ENCODE results near the gene PNPT1.

The PNPT1 gene

DNA sequence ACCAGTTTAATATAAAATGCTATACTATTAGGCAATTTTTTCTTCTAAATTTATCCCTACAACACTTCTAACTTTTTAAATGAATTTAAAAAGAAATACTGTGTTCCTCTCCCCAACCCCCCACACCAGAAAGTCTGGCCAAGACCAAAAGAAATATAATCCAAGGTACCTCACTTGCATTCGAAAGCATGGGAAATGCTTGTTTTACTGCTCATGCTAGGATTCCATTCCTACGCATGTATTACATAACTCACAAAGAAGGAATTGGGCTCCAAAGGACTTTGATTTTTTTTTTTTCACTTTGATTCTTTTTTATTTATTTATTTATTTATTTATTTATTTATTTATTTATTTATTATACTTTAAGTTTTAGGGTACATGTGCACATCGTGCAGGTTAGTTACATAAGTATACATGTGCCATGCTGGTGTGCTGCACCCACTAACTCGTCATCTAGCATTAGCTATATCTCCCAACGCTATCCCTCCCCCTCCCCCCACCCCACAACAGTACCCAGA lies 42.4 kb upstream of the PNPT1 start (continued):
- TF ChIP-seq, protein P1, sequence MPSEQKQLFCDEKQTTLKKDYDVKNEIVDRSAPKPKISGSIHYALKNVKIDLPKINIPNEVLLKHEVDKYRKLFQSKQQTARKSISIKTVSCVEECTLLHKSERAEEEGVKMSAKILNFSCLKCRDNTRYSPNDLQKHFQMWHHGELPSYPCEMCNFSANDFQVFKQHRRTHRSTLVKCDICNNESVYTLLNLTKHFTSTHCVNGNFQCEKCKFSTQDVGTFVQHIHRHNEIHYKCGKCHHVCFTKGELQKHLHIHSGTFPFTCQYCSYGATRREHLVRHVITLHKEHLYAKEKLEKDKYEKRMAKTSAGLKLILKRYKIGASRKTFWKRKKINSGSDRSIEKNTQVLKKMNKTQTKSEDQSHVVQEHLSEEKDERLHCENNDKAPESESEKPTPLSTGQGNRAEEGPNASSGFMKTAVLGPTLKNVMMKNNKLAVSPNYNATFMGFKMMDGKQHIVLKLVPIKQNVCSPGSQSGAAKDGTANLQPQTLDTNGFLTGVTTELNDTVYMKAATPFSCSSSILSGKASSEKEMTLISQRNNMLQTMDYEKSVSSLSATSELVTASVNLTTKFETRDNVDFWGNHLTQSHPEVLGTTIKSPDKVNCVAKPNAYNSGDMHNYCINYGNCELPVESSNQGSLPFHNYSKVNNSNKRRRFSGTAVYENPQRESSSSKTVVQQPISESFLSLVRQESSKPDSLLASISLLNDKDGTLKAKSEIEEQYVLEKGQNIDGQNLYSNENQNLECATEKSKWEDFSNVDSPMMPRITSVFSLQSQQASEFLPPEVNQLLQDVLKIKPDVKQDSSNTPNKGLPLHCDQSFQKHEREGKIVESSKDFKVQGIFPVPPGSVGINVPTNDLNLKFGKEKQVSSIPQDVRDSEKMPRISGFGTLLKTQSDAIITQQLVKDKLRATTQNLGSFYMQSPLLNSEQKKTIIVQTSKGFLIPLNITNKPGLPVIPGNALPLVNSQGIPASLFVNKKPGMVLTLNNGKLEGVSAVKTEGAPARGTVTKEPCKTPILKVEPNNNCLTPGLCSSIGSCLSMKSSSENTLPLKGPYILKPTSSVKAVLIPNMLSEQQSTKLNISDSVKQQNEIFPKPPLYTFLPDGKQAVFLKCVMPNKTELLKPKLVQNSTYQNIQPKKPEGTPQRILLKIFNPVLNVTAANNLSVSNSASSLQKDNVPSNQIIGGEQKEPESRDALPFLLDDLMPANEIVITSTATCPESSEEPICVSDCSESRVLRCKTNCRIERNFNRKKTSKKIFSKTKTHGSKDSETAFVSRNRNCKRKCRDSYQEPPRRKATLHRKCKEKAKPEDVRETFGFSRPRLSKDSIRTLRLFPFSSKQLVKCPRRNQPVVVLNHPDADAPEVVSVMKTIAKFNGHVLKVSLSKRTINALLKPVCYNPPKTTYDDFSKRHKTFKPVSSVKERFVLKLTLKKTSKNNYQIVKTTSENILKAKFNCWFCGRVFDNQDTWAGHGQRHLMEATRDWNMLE (tag by site-specific recombination; conservative IDR thresholded peaks at IDR 0.05; ENCODE audit: low read depth), result peak; percentile 83
- TF ChIP-seq ZNF433 (tag by site-specific recombination; IDR thresholded peaks at IDR 0.05; ENCODE audit: low read depth) (0 out of 2 replicates have a peak, but pooled peaks have one; percentile 41), ZBTB8A (tag by site-specific recombination; IDR thresholded peaks at IDR 0.05) (peak; percentile 55; the same call in 1 of the 2 replicates)

DNA sequence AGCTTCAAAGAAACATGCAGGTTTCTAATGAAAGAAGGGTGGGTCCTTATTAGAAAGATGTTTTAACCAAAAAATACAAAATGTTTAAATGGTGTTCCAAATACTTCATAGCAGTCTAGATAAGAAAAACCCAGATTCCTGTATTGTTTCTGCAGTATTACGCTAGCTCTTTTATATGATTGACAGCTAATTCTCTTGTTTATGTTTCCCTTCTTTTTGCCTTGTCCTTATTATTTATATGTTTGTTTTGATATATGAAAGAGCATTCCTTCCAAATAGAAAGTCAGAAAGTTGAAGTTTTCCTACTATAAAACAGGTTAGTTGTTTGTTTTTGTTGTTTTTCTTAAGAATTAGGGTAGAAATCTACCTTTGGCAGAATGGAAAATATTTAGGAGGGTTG lies 41.1 kb upstream of the PNPT1 start:
- Histone ChIP-seq H3K4me3 (ENCODE audit: low read depth, low read length) (no peak overlapping the region), H3K36me3 (ENCODE audit: control insufficient read depth in 2 of 2, insufficient read depth in 1 of 2, low read length in 2 of 2) (no peaks in the 10 kb centered on the region)
- CTCF ChIA-PET, result no interaction called here
- TF ChIP-seq, protein P2, sequence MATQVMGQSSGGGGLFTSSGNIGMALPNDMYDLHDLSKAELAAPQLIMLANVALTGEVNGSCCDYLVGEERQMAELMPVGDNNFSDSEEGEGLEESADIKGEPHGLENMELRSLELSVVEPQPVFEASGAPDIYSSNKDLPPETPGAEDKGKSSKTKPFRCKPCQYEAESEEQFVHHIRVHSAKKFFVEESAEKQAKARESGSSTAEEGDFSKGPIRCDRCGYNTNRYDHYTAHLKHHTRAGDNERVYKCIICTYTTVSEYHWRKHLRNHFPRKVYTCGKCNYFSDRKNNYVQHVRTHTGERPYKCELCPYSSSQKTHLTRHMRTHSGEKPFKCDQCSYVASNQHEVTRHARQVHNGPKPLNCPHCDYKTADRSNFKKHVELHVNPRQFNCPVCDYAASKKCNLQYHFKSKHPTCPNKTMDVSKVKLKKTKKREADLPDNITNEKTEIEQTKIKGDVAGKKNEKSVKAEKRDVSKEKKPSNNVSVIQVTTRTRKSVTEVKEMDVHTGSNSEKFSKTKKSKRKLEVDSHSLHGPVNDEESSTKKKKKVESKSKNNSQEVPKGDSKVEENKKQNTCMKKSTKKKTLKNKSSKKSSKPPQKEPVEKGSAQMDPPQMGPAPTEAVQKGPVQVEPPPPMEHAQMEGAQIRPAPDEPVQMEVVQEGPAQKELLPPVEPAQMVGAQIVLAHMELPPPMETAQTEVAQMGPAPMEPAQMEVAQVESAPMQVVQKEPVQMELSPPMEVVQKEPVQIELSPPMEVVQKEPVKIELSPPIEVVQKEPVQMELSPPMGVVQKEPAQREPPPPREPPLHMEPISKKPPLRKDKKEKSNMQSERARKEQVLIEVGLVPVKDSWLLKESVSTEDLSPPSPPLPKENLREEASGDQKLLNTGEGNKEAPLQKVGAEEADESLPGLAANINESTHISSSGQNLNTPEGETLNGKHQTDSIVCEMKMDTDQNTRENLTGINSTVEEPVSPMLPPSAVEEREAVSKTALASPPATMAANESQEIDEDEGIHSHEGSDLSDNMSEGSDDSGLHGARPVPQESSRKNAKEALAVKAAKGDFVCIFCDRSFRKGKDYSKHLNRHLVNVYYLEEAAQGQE (tag by site-specific recombination; IDR thresholded peaks at IDR 0.05), result no peak
- no peak for TF ChIP-seq MZF1 (tag by site-specific recombination; IDR thresholded peaks at IDR 0.05; ENCODE audit: borderline replicate concordance)
- TF ChIP-seq, protein P3, sequence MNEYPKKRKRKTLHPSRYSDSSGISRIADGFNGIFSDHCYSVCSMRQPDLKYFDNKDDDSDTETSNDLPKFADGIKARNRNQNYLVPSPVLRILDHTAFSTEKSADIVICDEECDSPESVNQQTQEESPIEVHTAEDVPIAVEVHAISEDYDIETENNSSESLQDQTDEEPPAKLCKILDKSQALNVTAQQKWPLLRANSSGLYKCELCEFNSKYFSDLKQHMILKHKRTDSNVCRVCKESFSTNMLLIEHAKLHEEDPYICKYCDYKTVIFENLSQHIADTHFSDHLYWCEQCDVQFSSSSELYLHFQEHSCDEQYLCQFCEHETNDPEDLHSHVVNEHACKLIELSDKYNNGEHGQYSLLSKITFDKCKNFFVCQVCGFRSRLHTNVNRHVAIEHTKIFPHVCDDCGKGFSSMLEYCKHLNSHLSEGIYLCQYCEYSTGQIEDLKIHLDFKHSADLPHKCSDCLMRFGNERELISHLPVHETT (tag by site-specific recombination; IDR thresholded peaks at IDR 0.05), result no peak
- TF ChIP-seq, protein P4, sequence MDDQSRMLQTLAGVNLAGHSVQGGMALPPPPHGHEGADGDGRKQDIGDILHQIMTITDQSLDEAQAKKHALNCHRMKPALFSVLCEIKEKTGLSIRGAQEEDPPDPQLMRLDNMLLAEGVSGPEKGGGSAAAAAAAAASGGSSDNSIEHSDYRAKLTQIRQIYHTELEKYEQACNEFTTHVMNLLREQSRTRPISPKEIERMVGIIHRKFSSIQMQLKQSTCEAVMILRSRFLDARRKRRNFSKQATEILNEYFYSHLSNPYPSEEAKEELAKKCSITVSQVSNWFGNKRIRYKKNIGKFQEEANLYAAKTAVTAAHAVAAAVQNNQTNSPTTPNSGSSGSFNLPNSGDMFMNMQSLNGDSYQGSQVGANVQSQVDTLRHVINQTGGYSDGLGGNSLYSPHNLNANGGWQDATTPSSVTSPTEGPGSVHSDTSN (CRISPR knock-in tag; IDR thresholded peaks at IDR 0.05), result no peak
- TF ChIP-seq ZNF785 (tag by site-specific recombination; IDR thresholded peaks at IDR 0.05), result no peak
- no peak for TF ChIP-seq ZFP41 (tag by site-specific recombination; IDR thresholded peaks at IDR 0.05; ENCODE audit: borderline replicate concordance)
- TF ChIP-seq, protein P5, sequence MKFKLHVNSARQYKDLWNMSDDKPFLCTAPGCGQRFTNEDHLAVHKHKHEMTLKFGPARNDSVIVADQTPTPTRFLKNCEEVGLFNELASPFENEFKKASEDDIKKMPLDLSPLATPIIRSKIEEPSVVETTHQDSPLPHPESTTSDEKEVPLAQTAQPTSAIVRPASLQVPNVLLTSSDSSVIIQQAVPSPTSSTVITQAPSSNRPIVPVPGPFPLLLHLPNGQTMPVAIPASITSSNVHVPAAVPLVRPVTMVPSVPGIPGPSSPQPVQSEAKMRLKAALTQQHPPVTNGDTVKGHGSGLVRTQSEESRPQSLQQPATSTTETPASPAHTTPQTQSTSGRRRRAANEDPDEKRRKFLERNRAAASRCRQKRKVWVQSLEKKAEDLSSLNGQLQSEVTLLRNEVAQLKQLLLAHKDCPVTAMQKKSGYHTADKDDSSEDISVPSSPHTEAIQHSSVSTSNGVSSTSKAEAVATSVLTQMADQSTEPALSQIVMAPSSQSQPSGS (tag by site-specific recombination; IDR thresholded peaks at IDR 0.05; ENCODE audit: low read depth), result no peak
- TF ChIP-seq ZBTB8A (tag by site-specific recombination; IDR thresholded peaks at IDR 0.05), result no peak
- TF ChIP-seq ZNF239 (tag by site-specific recombination; IDR thresholded peaks at IDR 0.05), result no peak
- TF ChIP-seq HOXC10 (CRISPR knock-in tag; IDR thresholded peaks at IDR 0.05), result no peak
- no peak for TF ChIP-seq ZNF660 (tag by site-specific recombination; IDR thresholded peaks at IDR 0.05)
- no peak for TF ChIP-seq ZNF354C (tag by site-specific recombination; IDR thresholded peaks at IDR 0.05; ENCODE audit: borderline replicate concordance, low read depth)
- TF ChIP-seq, protein P6, sequence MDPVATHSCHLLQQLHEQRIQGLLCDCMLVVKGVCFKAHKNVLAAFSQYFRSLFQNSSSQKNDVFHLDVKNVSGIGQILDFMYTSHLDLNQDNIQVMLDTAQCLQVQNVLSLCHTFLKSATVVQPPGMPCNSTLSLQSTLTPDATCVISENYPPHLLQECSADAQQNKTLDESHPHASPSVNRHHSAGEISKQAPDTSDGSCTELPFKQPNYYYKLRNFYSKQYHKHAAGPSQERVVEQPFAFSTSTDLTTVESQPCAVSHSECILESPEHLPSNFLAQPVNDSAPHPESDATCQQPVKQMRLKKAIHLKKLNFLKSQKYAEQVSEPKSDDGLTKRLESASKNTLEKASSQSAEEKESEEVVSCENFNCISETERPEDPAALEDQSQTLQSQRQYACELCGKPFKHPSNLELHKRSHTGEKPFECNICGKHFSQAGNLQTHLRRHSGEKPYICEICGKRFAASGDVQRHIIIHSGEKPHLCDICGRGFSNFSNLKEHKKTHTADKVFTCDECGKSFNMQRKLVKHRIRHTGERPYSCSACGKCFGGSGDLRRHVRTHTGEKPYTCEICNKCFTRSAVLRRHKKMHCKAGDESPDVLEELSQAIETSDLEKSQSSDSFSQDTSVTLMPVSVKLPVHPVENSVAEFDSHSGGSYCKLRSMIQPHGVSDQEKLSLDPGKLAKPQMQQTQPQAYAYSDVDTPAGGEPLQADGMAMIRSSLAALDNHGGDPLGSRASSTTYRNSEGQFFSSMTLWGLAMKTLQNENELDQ (tag by site-specific recombination; IDR thresholded peaks at IDR 0.05; ENCODE audit: low read depth), result no peak
- no peak for TF ChIP-seq ZNF830 (tag by site-specific recombination; IDR thresholded peaks at IDR 0.05; ENCODE audit: low read depth)
- TF ChIP-seq, protein P7, sequence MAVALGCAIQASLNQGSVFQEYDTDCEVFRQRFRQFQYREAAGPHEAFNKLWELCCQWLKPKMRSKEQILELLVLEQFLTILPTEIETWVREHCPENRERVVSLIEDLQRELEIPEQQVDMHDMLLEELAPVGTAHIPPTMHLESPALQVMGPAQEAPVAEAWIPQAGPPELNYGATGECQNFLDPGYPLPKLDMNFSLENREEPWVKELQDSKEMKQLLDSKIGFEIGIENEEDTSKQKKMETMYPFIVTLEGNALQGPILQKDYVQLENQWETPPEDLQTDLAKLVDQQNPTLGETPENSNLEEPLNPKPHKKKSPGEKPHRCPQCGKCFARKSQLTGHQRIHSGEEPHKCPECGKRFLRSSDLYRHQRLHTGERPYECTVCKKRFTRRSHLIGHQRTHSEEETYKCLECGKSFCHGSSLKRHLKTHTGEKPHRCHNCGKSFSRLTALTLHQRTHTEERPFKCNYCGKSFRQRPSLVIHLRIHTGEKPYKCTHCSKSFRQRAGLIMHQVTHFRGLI (tag by site-specific recombination; IDR thresholded peaks at IDR 0.05), result no peak

More for the DNA sequence above, 41.1 kb upstream of the PNPT1 start:
- H3K4me1 ChIP-seq (ENCODE audit: control insufficient read depth, insufficient read depth, low read length), result no peaks in the 10 kb centered on the region
- no peak overlapping the region for H3K27ac ChIP-seq (ENCODE audit: extremely low read depth, low read depth, low read length)
- H3K9me3 ChIP-seq (ENCODE audit: control insufficient read depth, insufficient read depth, low read depth, low read length), result no peaks in the 10 kb centered on the region
- POLR2A ChIA-PET, result no interaction called here

All from HEK293 (cell line).